ENCODE measurements around the gene CCDC169.
A peak's percentile ranks its signal among the peaks of the same experiment; 100 is the strongest.

Gene CCDC169

GRCh38 chr13:36214163-36214921 is 83.3 kb downstream of the CCDC169 start, which contains the start of gene SOHLH2:
Gene SOHLH2 (minus strand): TSS chr13:36214556. CDS start chr13:36214526, 30 bp downstream.
- in situ Hi-C loops (cut with HindIII; ENCODE audit: low sequenced_read_pairs) = no loop called here
- H3K4me3 ChIP-seq (ENCODE audit: low read depth, low read length) = no peak within 1 kb of the TSS
- no peak for DNase-seq (ENCODE audit: low read depth)
- no peak for TF ChIP-seq CTCF (IDR thresholded peaks at IDR 0.05; ENCODE audit: low read depth, low read length, missing control alignments)

- TF ChIP-seq CTCF (IDR thresholded peaks at IDR 0.05; ENCODE audit: low read depth, low read length, missing control alignments) = no peak
- no peak overlapping the region for H3K4me3 ChIP-seq (ENCODE audit: low read depth, low read length)
- in situ Hi-C loops (cut with HindIII; ENCODE audit: low sequenced_read_pairs) = no loop called here
- no peak for DNase-seq (ENCODE audit: low read depth)
Measured at GRCh38 chr13:36212789-36213188, 84.8 kb downstream of the CCDC169 start.

GRCh38 chr13:36211567-36211966 is 86.0 kb downstream of the CCDC169 start:
- in situ Hi-C loops (cut with HindIII; ENCODE audit: low sequenced_read_pairs) = no loop called here
- no peak for TF ChIP-seq CTCF (IDR thresholded peaks at IDR 0.05; ENCODE audit: low read depth, low read length, missing control alignments)
- no peak overlapping the region for H3K4me3 ChIP-seq (ENCODE audit: low read depth, low read length)
- peak; percentile 4 for DNase-seq (ENCODE audit: low read depth)

GRCh38 chr13:36210738-36211137 is 86.9 kb downstream of the CCDC169 start:
- TF ChIP-seq CTCF (IDR thresholded peaks at IDR 0.05; ENCODE audit: low read depth, low read length, missing control alignments) = no peak

GRCh38 chr13:36207672-36208071 is 89.9 kb downstream of the CCDC169 start:
- H3K4me3 ChIP-seq (ENCODE audit: low read depth, low read length) = no peak overlapping the region
- TF ChIP-seq CTCF (IDR thresholded peaks at IDR 0.05; ENCODE audit: low read depth, low read length, missing control alignments) = no peak
- in situ Hi-C loops (cut with HindIII; ENCODE audit: low sequenced_read_pairs) = no loop called here
- no peak for DNase-seq (ENCODE audit: low read depth)

More at GRCh38 chr13:36210738-36211137, 86.9 kb downstream of the CCDC169 start:
- no peak overlapping the region for H3K4me3 ChIP-seq (ENCODE audit: low read depth, low read length)
- in situ Hi-C loops (cut with HindIII; ENCODE audit: low sequenced_read_pairs) = no loop called here
- no peak for DNase-seq (ENCODE audit: low read depth)

GRCh38 chr13:36193151-36193855 is 104.3 kb downstream of the CCDC169 start:
- H3K4me3 ChIP-seq (ENCODE audit: low read depth, low read length) = no peak overlapping the region
- in situ Hi-C loops (cut with HindIII; ENCODE audit: low sequenced_read_pairs) = no loop called here
- DNase-seq (ENCODE audit: low read depth) = peak; percentile 27
- TF ChIP-seq CTCF (IDR thresholded peaks at IDR 0.05; ENCODE audit: low read depth, low read length, missing control alignments) = no peak

Measured in astrocyte of the cerebellum (primary cell).